H4 (cell line): ENCODE results near the gene PICALM. TPM values are rescaled to one million over a fixed set of nuclear protein-coding genes. Genes with fewer than 3 reads are reported as not detected.
"Not testable (repeated sequence)": the region's sequence is repeated elsewhere in the genome, so short reads cannot be mapped to it uniquely, and the experiment has no call there.

ENCODE experiments used
- DNase-seq: peaks from one replicate; pipeline ENCODE4 v3.0.0-alpha.2; 2015; ENCODE audit warnings: low spot score
- total RNA-seq: library from RNA; depleted of rRNA; stranded (reverse); fragments of >200 nt; shearing (Covaris generic); gene quantifications from 2 replicates; pipeline ENCODE4 v1.2.3, GENCODE V29; 2014; rRNA removed

PICALM gene
- total RNA-seq, 1 experiment from 2014 or later, result 91.1 TPM

DNA sequence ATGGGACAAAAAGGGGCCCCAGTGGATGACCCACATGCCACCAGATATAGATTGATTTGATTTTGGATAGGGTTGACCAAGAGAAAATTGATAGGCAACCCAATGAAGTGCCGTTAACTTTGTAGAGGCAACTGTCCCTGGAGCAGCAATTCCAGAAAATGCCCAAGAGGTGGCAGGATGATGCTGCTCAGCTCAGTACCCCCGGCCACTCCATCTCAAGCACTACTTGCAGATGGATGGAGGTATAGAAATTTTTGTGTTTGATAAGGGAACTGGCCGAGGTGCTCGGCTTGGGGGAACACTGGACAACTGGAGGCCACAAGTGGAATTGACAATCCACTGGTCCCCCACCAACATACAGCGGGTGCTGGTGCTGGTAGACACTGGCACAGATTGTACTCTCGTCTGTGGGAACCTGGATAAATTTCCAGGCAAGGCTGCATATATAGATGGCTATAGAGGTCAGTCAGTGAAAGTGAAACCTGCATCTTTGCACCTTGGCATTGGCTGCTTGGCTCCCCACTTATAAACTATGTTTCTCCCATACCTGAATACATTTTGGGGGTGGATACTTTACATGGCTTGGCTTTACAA, 127.4 kb downstream of the PICALM start:
- DNase-seq, result peak; percentile 60

DNA sequence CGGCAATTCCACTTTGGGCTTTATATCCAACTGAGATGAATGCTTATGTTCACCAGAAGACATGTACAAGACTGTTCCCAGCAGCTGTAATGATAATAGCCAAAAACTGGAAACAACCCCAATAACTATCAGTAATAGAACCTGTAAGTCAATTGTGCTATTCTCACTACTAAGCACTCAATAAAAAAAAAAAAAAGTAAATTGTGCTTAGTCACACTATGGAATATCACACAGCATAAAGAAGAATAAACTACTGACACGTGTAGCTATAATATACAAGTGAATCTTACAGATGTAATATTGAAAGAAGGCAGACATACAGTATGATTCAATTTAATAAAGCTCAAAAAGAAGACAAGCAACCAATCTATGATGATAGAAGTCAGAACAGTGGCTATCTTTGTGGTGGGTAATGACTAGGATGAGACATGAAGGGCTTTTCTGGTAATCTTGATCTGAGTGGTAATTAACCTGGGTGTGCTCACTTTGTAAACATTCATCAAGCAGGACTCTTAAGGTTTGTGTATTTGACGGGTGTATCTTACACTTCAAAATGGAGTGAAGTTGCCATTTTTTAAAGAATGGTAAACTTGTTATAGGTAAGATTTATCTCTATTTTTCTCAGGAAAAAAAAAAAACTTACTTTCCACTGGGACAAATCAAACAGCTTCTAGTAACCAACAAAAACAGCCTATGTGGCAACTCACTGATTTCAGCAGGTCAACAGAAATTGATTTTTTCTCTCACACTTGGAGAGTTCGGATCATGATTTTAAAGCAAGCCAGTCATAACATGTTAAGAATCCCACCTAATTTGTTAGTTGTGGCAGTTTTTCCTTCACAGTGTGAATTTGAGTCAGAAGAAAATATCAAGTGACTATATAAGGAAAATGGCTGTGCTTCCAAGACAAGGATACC, 129.5 kb downstream of the PICALM start:
- DNase-seq, result no peak

DNA sequence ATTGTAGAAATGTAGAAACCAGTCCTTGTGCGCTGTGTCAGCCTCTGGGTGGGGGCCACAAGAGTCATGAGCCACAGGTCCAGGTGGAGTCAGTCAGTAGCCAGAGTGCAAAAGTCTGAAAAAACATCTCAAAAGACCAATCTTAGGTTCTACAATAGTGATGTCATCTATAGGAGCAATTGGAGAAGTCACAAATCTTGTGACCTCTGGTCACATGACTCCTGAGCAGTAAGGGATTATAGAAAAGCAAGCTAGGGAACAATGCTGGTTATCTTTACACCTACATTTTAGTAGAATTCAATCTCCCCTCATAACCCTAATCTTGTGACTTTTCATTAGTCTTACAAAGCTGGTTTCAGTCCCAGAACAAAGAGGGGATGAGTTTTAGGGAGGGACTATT, 131.0 kb downstream of the PICALM start:
- DNase-seq, result no peak

DNA sequence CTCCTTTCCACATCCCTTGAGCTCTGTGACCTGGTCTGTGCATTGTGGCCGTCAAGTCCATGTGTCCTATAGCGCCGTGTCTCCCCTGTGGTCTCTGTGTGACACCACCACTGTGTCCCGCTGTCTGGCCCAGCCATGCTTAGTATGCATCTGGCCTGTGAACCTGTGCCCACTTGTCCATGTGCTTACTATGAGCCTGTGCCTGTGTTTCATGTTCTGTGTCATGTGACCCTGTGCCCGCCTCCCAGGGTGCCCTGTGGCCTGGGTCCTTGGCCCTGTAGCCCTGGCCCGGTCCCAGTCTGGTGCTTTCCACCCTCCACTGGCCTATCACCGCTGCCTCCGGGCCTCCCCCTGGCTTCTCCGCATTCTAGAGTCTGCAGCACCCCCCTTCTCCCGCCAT, 133.1 kb downstream of the PICALM start:
- no peak for DNase-seq

DNA sequence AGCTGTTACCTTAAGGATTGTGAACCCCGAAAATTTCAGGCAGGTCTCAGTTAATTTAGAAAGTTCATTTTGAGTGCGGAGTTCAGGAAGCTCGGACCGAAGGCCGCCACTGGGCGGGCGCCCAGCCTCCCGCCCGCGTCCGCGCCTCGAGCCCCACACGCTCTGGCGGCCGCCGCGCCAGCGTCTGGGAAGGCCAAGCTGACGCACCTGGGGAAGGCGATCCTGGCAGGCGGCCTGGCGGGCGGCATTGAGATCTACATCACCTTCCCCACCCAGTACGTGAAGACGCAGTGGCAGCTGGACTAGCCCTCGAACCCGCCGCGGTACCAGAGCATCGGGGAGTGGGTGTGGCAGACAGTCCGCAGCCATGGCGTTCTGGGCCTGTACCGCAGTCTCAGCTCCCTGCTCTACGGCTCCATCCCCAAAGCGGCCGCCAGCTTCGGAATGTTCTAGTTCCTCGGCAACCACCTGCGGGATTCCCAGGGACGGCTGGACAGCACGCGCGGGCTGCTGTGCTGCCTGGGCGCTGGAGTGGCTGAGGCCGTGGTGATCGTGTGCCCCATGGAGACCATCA, 134.2 kb downstream of the PICALM start:
- DNase-seq, result no peak

DNA sequence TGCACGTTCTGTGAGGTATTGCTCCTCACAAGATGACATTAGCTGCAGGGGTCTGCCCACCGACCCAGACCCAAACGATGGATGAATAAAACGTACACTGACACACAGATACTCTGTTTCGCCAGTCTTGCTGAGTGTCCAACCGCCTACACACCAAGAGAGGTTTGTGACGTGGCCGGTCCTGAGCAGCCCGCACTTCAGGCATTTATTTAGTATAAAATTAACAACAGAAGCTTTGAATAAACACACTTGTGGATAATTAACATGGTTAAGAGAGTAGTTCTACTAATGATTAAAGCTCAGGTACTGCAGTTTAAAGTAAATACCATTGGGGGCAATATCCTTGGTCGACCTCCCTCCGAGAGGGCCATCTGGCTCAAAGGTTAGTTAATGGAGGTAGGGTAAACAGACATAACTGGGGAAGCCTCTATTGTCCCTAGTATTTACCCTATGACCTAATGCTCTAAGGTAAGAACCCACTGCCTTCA, 138.0 kb downstream of the PICALM start:
- no peak for DNase-seq

DNA sequence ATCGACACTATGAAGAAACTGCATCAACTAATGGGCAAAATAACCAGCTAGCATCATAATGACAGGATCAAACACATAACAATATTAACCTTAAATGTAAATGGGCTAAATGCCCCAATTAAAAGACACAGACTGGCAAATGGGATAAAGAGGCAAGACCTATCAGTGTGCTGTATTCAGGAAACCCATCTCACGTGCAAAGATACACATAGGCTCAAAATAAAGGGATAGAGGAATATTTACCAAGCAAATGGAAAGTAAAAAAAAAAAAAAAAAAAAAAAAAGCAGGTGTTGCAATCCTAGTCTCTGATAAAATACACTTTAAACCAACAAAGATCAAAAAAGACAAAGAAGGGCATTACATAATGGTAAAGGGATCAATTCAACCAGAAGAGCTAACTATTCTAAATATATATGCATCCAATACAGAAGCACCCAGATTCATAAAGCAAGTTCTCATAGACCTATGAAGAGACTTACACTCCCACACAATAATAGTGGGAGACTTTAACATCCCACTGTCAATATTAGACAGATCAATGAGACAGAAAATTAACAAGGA, 142.2 kb downstream of the PICALM start:
- DNase-seq, result not testable (repeated sequence)

DNA sequence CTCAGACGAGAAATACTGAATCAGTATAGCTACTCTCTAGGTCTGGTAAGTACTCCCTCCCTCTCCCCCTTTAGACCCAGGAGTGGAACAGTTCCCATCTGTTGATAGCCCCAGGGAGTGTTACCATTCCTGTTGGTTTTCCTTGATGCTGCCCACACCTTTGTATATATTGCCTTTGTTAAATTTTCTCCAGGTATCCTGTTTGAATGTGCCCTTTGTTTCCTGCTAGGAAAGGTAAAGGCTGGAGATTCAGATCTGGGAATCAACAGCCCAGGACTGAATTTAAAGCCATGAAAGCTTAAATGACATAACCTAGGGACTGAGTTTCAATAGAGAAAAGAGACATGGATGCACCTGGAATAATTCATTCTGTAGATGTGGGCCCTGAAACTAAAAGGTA, 145.4 kb downstream of the PICALM start:
- DNase-seq, result no peak

DNA sequence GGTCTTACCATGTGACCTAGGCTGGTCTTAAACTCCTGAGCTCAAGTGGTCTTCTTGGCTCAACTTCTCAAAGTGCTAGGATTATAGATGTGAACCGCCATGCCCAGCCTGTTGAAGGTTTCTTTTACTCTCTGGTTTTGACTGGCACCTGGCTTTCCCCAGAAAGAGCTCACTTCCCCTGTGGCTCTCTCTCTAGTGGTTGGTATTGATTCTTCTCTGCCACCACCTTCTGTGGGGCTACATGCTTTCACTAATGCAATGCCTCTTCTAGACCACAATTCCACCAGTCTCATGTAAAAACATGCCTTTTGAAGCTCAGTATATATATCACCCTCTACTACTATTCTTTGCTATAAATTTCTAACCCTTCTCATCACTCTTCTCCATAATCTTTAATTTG, 146.5 kb downstream of the PICALM start:
- DNase-seq, result no peak

DNA sequence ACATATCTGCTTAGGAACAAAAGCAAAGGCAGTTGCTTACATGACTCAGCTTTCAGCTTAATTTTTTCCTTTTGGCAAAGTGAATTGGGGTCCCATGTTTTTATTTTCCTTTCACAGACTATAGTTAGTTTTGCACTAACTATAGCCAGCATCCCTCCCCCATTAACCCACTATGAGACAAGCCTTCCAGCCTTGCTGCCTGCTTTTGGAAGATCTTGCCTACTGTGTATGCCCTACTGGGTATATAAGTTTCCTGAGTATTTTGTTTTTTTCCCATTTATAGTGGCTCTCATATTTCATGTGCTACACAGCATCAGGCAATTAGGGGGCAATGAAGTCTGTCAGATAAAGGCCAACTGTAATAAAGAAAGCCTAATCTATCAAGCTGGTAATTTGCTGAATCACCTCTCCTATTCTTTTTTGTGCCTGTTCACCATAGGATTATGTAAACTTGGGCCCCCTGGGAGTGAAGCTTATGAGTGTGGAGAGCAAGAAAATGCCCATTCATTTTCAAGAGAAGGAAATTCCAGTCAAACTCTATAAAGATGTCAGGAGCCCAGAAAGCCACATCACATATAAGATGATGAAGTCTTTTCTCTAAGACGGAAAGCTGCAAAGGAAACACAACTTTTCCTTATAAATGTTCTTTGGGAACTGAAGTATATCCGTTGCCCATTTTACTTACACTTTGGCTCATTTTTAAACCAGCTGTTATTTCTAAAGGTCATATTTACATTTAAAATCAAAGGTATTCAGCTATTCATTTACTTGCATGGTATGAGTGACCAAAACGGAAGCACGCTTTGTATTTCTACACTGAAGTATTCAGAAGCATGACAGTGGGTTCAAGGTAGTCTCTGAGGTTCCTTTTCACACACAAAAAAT, 149.7 kb downstream of the PICALM start:
- DNase-seq, result no peak

DNA sequence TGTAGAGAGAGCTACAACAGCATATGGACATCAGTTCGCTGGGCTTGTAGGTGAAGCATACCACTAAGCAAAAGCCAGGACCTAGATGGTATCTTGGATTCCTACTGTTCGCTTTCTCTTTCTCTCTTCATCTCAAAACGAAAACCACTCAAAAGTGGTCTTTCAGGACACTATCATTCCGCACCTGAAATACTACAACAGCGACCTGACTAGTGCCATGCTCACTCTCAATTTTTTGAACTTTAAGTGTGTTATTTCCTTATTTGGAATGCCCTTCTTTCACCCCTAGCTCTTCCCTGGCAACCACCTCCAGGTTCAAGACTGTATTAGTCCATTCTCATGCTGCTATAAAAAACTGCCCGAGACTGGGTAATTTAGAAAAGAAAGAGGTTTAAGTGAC, 154.5 kb downstream of the PICALM start:
- DNase-seq, result no peak

DNA sequence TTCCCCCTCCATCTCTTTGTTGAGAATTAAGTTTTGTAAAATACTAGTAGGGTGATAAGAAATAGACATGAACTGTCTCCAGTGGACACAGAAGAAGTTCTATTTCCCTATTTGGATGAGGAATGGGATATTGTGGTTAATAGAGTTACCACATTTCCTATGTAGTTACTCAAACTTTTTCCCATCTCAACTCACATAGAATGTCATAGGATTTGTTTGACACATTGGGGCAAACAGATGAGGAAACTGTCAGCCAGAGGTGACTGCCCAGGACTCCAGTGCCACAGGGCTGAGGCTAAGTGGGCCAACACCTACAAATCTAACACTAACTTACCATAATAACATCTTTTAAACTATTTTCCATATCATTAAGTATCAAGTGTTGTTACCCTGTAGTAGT, 155.4 kb downstream of the PICALM start:
- no peak for DNase-seq

DNA sequence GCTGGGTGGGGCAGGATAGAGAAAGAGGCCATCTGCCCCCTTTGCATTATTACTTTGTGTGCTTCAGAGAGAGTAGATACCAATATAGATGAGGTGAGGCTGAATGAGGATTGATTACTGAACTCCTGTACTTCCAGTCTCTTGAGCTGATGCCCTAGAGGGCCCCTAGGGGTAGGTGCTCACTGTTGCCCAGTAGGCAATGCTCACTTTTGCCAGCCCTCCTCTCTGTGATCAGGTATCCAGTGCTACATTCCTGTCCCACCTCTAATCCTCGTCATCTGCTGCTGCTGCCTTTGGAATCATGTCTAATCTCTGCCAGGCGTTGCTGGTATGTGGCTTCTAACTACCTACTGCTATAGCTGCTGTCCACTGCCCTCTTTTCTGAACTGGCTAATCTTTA, 156.5 kb downstream of the PICALM start:
- DNase-seq, result no peak

Other genes with a start within 250 kb of the PICALM start
- gene CCDC83, start 213.7 kb downstream of the PICALM start, total RNA-seq, result not detected in 2 replicates
- 18.1 and 18.6 TPM in 2 replicates for gene EED, start 175.7 kb upstream of the PICALM start, total RNA-seq
- 105 and 111 TPM in 2 replicates for gene HIKESHI, start 233.2 kb upstream of the PICALM start, total RNA-seq